Calu3 (cell line): ENCODE results near the gene COPZ1. TPM values are rescaled to one million over a fixed set of nuclear protein-coding genes. Genes with fewer than 3 reads are reported as not detected.

Experiments used
- BruUV-seq: library from RNA; stranded (reverse); fragments of 400-500 nt; replicated peaks from 2 replicates; lab custom pipeline; 2021; lab: Mats Ljungman, UMichigan
- CTCF ChIA-PET: fragments of 300-600 bp; sonication (Branson Sonifier 250); formaldehyde crosslinking; loops from one replicate; lab custom pipeline; 2022; ENCODE audit warnings: antibody characterized with exemption; lab: Charles Lee
- DNase-seq: peaks from one replicate; pipeline ENCODE4 v3.0.0; 2022
- H3K27ac Mint-ChIP-seq: one replicate; pipeline ENCODE4 v1.8.0; 2022; ENCODE audit warnings: mixed read lengths; ENCODE audit not compliant: unreplicated experiment
- H3K27me3 Mint-ChIP-seq: one replicate; pipeline ENCODE4 v1.8.0; 2022; ENCODE audit warnings: mixed read lengths; ENCODE audit not compliant: unreplicated experiment
- H3K36me3 Mint-ChIP-seq: one replicate; pipeline ENCODE4 v1.8.0; 2022; ENCODE audit warnings: mild to moderate bottlenecking, moderate library complexity, mixed read lengths; ENCODE audit not compliant: insufficient read depth, unreplicated experiment
- H3K4me1 Mint-ChIP-seq: one replicate; pipeline ENCODE4 v1.8.0; 2022; ENCODE audit warnings: mild to moderate bottlenecking, low read depth, mixed read lengths; ENCODE audit not compliant: unreplicated experiment
- H3K4me3 Mint-ChIP-seq: one replicate; pipeline ENCODE4 v1.8.0; 2022; ENCODE audit warnings: mild to moderate bottlenecking, low read depth, moderate library complexity, mixed read lengths; ENCODE audit not compliant: unreplicated experiment
- H3K9me3 Mint-ChIP-seq: one replicate; pipeline ENCODE4 v1.8.0; 2022; ENCODE audit warnings: low read depth, mixed read lengths; ENCODE audit not compliant: unreplicated experiment
- CTCF ChIP-seq: fragments of 200-600 bp; IDR thresholded peaks from one replicate; pipeline ENCODE4 v1.8.0; 2022; ENCODE audit warnings: antibody characterized with exemption; ENCODE audit not compliant: unreplicated experiment
- intact Hi-C: fragments of 100-400 bp; cut with micrococcal nuclease; formaldehyde crosslinking; loops from one replicate; pipeline ENCODE4 v1.10.0; 2022; ENCODE audit not compliant: unreplicated experiment
- total RNA-seq: library from RNA; stranded (reverse); gene quantifications from 2 replicates; pipeline ENCODE4 v1.2.3, GENCODE V29; 2022

Gene COPZ1
- total RNA-seq, 1 experiment from 2014 or later = 173 TPM

- CTCF ChIA-PET = interaction anchor here (0.5 to 1.0 kb wide), 4 partner anchors 34 to 187 kb away, joined by 3 to 7 read pairs (median 3); no protein-coding TSS in a partner anchor
Measured at GRCh38 chr12:54372113-54372806, 47.3 kb downstream of the COPZ1 start.

GRCh38 chr12:54373649-54374561 is 49.0 kb downstream of the COPZ1 start:
- Mint-ChIP-seq H3K4me1 (peaks cover 65% of the 10 kb centered on the region), H3K4me3 (no peak overlapping the region), H3K36me3 (peaks cover 22% of the 10 kb centered on the region), H3K27me3 (peaks cover 10% of the 10 kb centered on the region), H3K27ac (peak overlapping the region; percentile 54), H3K9me3 (no peaks in the 10 kb centered on the region)
- DNase-seq = peak; percentile 46
- TSS peak; percentile 25 for BruUV-seq
- CTCF ChIA-PET = interaction anchor here (0.6 to 1.6 kb wide), 3 partner anchors 9 to 49 kb away, joined by 3 to 7 read pairs (median 3); partner anchors contain the start of gene COPZ1
- no peak for TF ChIP-seq CTCF
- intact Hi-C loops = no loop called here

More at GRCh38 chr12:54372113-54372806, 47.3 kb downstream of the COPZ1 start:
- BruUV-seq = no TSS peak
- peak; percentile 57 for DNase-seq
- intact Hi-C loops = no loop called here
- peaks cover 61% of the 10 kb centered on the region for H3K4me1 Mint-ChIP-seq
- peaks cover 26% of the 10 kb centered on the region for H3K27me3 Mint-ChIP-seq
- no peaks in the 10 kb centered on the region for H3K9me3 Mint-ChIP-seq
- no peak for TF ChIP-seq CTCF
- H3K4me3 Mint-ChIP-seq = peak overlapping the region; percentile 30
- H3K36me3 Mint-ChIP-seq = peaks cover 17% of the 10 kb centered on the region
- H3K27ac Mint-ChIP-seq = peak overlapping the region; percentile 62

GRCh38 chr12:54374562-54375258 is 49.8 kb downstream of the COPZ1 start:
- CTCF ChIA-PET = interaction anchor here (1.6 kb wide), 1 partner anchor 50 kb away, joined by 7 read pairs; the partner anchor contains the start of gene COPZ1
- Mint-ChIP-seq H3K4me1 (peaks cover 61% of the 10 kb centered on the region), H3K9me3 (no peaks in the 10 kb centered on the region), H3K4me3 (no peak overlapping the region), H3K27me3 (peaks cover 2% of the 10 kb centered on the region), H3K27ac (peak overlapping the region; percentile 54), H3K36me3 (peaks cover 25% of the 10 kb centered on the region)
- DNase-seq = no peak
- intact Hi-C loops = no loop called here
- TF ChIP-seq CTCF = no peak
- no TSS peak for BruUV-seq

DNA sequence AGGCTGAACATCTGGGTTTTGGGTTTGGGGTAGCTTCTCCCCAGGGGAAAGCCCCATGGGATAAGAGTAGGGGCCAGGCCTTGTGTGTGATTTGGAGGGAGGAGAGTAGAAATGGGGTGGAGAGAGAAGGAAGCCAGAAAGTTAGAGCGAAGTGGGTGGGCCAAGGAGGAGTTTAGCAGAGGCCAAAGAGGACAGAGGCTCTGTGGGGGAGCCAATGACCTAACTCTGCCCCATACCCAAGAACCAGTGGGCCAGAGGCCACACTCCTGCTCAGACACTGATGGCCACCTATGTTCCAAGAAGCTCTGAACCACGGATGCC is 50.3 kb downstream of the COPZ1 start:
- no peak overlapping the region for H3K27ac Mint-ChIP-seq
- intact Hi-C loops = no loop called here
- TF ChIP-seq CTCF = no peak
- CTCF ChIA-PET = no interaction called here
- H3K4me3 Mint-ChIP-seq = no peak overlapping the region
- DNase-seq = no peak
- peaks cover 20% of the 10 kb centered on the region for H3K36me3 Mint-ChIP-seq
- H3K4me1 Mint-ChIP-seq = peaks cover 65% of the 10 kb centered on the region
- no peaks in the 10 kb centered on the region for H3K27me3 Mint-ChIP-seq
- no TSS peak for BruUV-seq
- no peaks in the 10 kb centered on the region for H3K9me3 Mint-ChIP-seq
